GM23248 (cell line): ENCODE measurements around the gene CASP7. TPM values are rescaled to one million over a fixed set of nuclear protein-coding genes. Genes with fewer than 3 reads are reported as not detected.

Experiments
- DNase-seq: peaks from one replicate; pipeline ENCODE4 v3.0.0-alpha.2; 2015
- H2AFZ ChIP-seq: fragments of 200-600 bp; sonication (generic); 2 replicates; pipeline ENCODE4 v1.6.1; 2016; ENCODE audit warnings: antibody characterized with exemption
- H3F3A ChIP-seq: fragments of 200-600 bp; sonication (generic); 2 replicates; pipeline ENCODE4 v1.6.1; 2016; ENCODE audit warnings: mild to moderate bottlenecking, antibody characterized with exemption, mixed run types; ENCODE audit not compliant: insufficient read depth
- H3K27ac ChIP-seq: fragments of 200-600 bp; sonication (generic); 2 replicates; pipeline ENCODE4 v1.5.1; 2016; ENCODE audit warnings: mild to moderate bottlenecking
- H3K27me3 ChIP-seq: fragments of 200-600 bp; sonication (generic); replicated peaks from 2 replicates; pipeline ENCODE4 v1.6.1; 2016; ENCODE audit warnings: mild to moderate bottlenecking; ENCODE audit not compliant: insufficient read depth
- H3K36me3 ChIP-seq: fragments of 200-600 bp; sonication (generic); 2 replicates; pipeline ENCODE4 v1.6.1; 2016; ENCODE audit warnings: low read depth, mild to moderate bottlenecking
- H3K4me1 ChIP-seq: fragments of 200-600 bp; sonication (generic); 2 replicates; pipeline ENCODE4 v1.6.1; 2016; ENCODE audit warnings: mild to moderate bottlenecking; ENCODE audit not compliant: insufficient read depth
- H3K4me2 ChIP-seq: fragments of 200-600 bp; sonication (generic); one replicate; pipeline ENCODE4 v1.6.1; 2016; ENCODE audit warnings: mild to moderate bottlenecking; ENCODE audit not compliant: unreplicated experiment
- H3K4me3 ChIP-seq: fragments of 200-600 bp; sonication (generic); 2 replicates; pipeline ENCODE4 v1.5.1; 2016; ENCODE audit warnings: mild to moderate bottlenecking
- H3K79me2 ChIP-seq: fragments of 200-600 bp; sonication (generic); 2 replicates; pipeline ENCODE4 v1.6.1; 2016; ENCODE audit warnings: mild to moderate bottlenecking; ENCODE audit not compliant: insufficient read depth
- H3K9ac ChIP-seq: fragments of 200-600 bp; sonication (generic); 2 replicates; pipeline ENCODE4 v1.6.1; 2016; ENCODE audit warnings: mild to moderate bottlenecking
- H3K9me2 ChIP-seq: fragments of 200-600 bp; sonication (generic); 2 replicates; pipeline ENCODE4 v1.6.1; 2016; ENCODE audit warnings: mixed run types, mild to moderate bottlenecking, moderate library complexity; ENCODE audit not compliant: insufficient read depth
- H3K9me3 ChIP-seq: fragments of 200-600 bp; sonication (generic); one replicate; pipeline ENCODE4 v1.6.1; 2017; ENCODE audit warnings: low read depth
- H4K20me1 ChIP-seq: fragments of 200-600 bp; sonication (generic); 2 replicates; pipeline ENCODE4 v1.6.0; 2016; ENCODE audit not compliant: insufficient read depth
- EZH2 ChIP-seq: fragments of 200-600 bp; sonication (generic); IDR thresholded peaks from 2 replicates; pipeline ENCODE4 v1.6.1; 2018; ENCODE audit warnings: antibody characterized with exemption, mild to moderate bottlenecking; ENCODE audit not compliant: insufficient read depth, poor library complexity, severe bottlenecking
- EZH2phosphoT487 ChIP-seq: fragments of 200-600 bp; sonication (generic); IDR thresholded peaks from 2 replicates; pipeline ENCODE4 v1.6.1; 2018; ENCODE audit warnings: antibody characterized with exemption, moderate library complexity, mild to moderate bottlenecking, low read depth; ENCODE audit not compliant: insufficient read depth
- WGBS, 2 experiments: methylation state at CpG; one replicate each; pipeline ENCODE4 v1.1.6; 2015 to 2017; ENCODE audit warnings: low lambda C conversion rate in 2 of 2, low coverage in 1 of 2; ENCODE audit errors: missing lambda C conversion rate in 2 of 2; 5-methylcytosine and 5-hydroxymethylcytosine counted together
- in situ Hi-C: fragments of 300-500 bp; cut with MboI; formaldehyde crosslinking; loops from 2 replicates; pipeline ENCODE4 v1.15.0; 2020
- polyA plus RNA-seq: library from polyadenylated mRNA; unstranded; fragments of >200 nt; fragmentation: Nextera tagmentation; extraction: Ambion mirVana; gene quantifications from 2 replicates; pipeline ENCODE4 v1.2.1, GENCODE V29; 2016
- total RNA-seq: library from RNA; depleted of rRNA; stranded (reverse); fragments of >200 nt; shearing (Covaris generic); gene quantifications from 2 replicates; pipeline ENCODE4 v1.2.3, GENCODE V29; 2014

Gene CASP7
- total and polyA plus RNA-seq, 2 experiments from 2014 or later: 18.7 to 22.7 TPM

- in situ Hi-C loops: no loop called here
- WGBS, 2 experiments: 67 to 82% methylated on average over 2 of the region's 2 CpGs
Observed at GRCh38 chr10:113716109-113716910, 36.6 kb downstream of the CASP7 start.

DNA sequence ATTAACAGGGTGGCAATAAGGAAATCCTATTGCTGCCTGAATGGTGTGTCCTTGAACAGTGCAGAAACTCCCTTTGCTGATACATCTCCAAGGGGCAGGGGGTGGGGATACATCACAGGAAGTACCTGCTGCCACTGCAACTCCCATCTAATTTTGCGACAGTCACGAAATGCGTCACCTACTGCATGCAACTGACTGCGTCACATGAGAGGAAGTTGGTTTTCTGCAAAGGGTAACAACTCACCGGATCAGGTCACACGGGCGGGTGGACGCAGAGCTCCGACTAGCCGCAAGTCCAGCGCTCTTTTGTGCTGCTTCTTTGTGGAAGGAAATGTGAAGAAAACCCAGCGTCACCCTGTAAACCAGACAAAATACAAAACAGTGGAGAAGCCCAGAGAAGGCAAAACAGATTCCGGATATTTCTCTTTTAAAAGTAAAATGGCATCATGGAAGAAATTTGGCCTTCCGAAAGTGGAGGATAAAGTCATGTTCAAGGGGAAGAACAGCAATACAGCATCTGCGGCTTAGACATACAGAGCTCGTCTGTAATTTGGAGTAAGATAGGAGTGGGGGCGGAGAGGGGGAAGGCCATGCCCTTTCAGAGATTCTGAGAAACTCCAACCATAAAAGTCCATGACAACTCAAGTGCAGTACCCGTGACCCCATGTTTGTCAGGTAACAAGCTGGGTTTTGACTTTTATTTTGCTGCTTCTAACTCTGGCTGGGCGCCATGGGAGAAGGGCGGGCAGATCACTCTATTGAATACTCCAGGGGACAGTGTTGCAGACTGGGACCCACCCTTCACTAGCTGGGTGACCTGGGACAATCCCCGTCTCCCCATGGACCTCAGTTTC is 39.5 kb downstream of the CASP7 start:
- in situ Hi-C loops: no loop called here
- no peak for TF ChIP-seq EZH2phosphoT487
- no peak for TF ChIP-seq EZH2

More at GRCh38 chr10:113716109-113716910, 36.6 kb downstream of the CASP7 start:
- TF ChIP-seq EZH2phosphoT487: no peak
- TF ChIP-seq EZH2: no peak
- Histone ChIP-seq H3F3A (no peaks in the 10 kb centered on the region), H3K4me2 (no peak overlapping the region), H4K20me1 (no peaks in the 10 kb centered on the region; the same call in 1 of the 2 replicates), H3K4me3 (no peak overlapping the region), H3K4me1 (no peaks in the 10 kb centered on the region), H3K79me2 (no peaks in the 10 kb centered on the region; the same call in 1 of the 2 replicates), H3K9me3 (no peaks in the 10 kb centered on the region), H3K9me2 (no peaks in the 10 kb centered on the region), H2AFZ (no peak overlapping the region), H3K27me3 (no peaks in the 10 kb centered on the region), H3K9ac (no peak overlapping the region), H3K27ac (no peak overlapping the region), H3K36me3 (no peaks in the 10 kb centered on the region)
- no peak for DNase-seq

GRCh38 chr10:113720386-113720785 is 40.7 kb downstream of the CASP7 start:
- H4K20me1 ChIP-seq: no peaks in the 10 kb centered on the region
- H3K27ac ChIP-seq: no peak overlapping the region
- no peaks in the 10 kb centered on the region for H3K27me3 ChIP-seq
- no peak overlapping the region for H3K9ac ChIP-seq
- H3K79me2 ChIP-seq: no peaks in the 10 kb centered on the region
- no peaks in the 10 kb centered on the region for H3K4me1 ChIP-seq
- no peak overlapping the region for H3K4me2 ChIP-seq
- DNase-seq: no peak
- in situ Hi-C loops: no loop called here
- H2AFZ ChIP-seq: no peak overlapping the region
- no peaks in the 10 kb centered on the region for H3K36me3 ChIP-seq
- TF ChIP-seq EZH2phosphoT487: no peak
- TF ChIP-seq EZH2: no peak
- H3F3A ChIP-seq: no peaks in the 10 kb centered on the region
- no peaks in the 10 kb centered on the region for H3K9me2 ChIP-seq
- WGBS, 2 experiments: 94 to 95% methylated on average over 8 of the region's 8 CpGs
- no peak overlapping the region for H3K4me3 ChIP-seq
- no peaks in the 10 kb centered on the region for H3K9me3 ChIP-seq

More for the DNA sequence above, 39.5 kb downstream of the CASP7 start:
- H3K79me2 ChIP-seq: no peaks in the 10 kb centered on the region
- H3K27me3 ChIP-seq: no peaks in the 10 kb centered on the region
- H3K9me3 ChIP-seq: no peaks in the 10 kb centered on the region
- no peaks in the 10 kb centered on the region for H3K36me3 ChIP-seq
- H4K20me1 ChIP-seq: no peaks in the 10 kb centered on the region
- no peak overlapping the region for H3K9ac ChIP-seq
- no peak overlapping the region for H3K4me2 ChIP-seq
- no peak overlapping the region for H3K4me3 ChIP-seq
- no peak overlapping the region for H2AFZ ChIP-seq
- 95 to 97% methylated on average over 21 of the region's 21 CpGs for WGBS, 2 experiments
- no peaks in the 10 kb centered on the region for H3K9me2 ChIP-seq
- no peaks in the 10 kb centered on the region for H3K4me1 ChIP-seq
- DNase-seq: no peak
- H3K27ac ChIP-seq: no peak overlapping the region
- H3F3A ChIP-seq: no peaks in the 10 kb centered on the region

DNA sequence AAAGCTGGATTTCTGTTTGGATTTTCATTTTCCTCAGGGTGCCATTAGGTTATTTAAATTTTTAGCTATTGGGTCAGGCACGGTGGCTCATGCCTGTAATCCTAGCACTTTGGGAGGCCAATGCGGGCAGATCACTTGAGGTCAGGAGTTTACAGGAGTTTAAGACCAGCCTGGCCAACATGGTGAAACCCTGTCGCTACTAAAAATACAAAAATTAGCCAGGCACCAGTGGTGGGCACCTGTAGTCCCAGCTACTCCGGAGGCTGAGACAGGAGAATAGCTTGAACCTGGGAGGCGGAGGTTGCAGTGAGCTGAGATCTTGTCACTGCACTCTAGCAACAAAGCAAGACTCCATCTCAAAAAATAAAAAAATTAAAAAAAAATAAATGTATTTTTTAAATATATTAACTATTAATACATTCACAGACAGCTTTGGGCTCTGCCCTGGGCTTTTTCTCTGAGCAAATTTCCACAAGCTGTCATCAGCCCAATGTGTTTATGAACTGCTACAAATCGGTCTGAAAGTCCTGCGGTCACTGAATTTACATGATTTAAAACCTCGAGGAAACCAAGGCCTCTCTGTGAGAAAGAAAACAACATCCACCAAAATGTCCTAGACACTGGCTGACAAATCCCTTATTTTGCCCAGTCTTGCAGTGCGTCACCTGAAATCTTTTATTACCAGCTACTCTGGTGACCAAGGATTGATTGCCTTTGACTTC is 52.6 kb downstream of the CASP7 start:
- 0 out of 2 replicates have a peak, but pooled peaks cover 15% of the 10 kb centered on the region for H3F3A ChIP-seq
- 74 to 75% methylated on average over 9 of the region's 9 CpGs for WGBS, 2 experiments
- peaks cover under 1% of the 10 kb centered on the region; the same call in 1 of the 2 replicates for H3K36me3 ChIP-seq
- DNase-seq: no peak
- TF ChIP-seq EZH2: no peak
- TF ChIP-seq EZH2phosphoT487: no peak
- in situ Hi-C loops: no loop called here
- no peaks in the 10 kb centered on the region for H3K79me2 ChIP-seq
- H3K4me1 ChIP-seq: peaks cover 3% of the 10 kb centered on the region; the same call in 1 of the 2 replicates
- H4K20me1 ChIP-seq: no peaks in the 10 kb centered on the region
- H3K27ac ChIP-seq: no peak overlapping the region
- H3K4me2 ChIP-seq: no peak overlapping the region
- H3K27me3 ChIP-seq: no peaks in the 10 kb centered on the region
- H3K9ac ChIP-seq: no peak overlapping the region
- no peak overlapping the region for H3K4me3 ChIP-seq
- no peaks in the 10 kb centered on the region for H3K9me2 ChIP-seq
- no peak overlapping the region for H2AFZ ChIP-seq
- H3K9me3 ChIP-seq: no peaks in the 10 kb centered on the region
